ENCODE results near the gene KANSL1. TPM values are rescaled to one million over a fixed set of nuclear protein-coding genes. Genes with fewer than 3 reads are reported as not detected.

Gene KANSL1
- polyA plus RNA-seq, 1 of the 3 experiments (the other 2 are of a cell fraction) = 10.0 TPM

DNA sequence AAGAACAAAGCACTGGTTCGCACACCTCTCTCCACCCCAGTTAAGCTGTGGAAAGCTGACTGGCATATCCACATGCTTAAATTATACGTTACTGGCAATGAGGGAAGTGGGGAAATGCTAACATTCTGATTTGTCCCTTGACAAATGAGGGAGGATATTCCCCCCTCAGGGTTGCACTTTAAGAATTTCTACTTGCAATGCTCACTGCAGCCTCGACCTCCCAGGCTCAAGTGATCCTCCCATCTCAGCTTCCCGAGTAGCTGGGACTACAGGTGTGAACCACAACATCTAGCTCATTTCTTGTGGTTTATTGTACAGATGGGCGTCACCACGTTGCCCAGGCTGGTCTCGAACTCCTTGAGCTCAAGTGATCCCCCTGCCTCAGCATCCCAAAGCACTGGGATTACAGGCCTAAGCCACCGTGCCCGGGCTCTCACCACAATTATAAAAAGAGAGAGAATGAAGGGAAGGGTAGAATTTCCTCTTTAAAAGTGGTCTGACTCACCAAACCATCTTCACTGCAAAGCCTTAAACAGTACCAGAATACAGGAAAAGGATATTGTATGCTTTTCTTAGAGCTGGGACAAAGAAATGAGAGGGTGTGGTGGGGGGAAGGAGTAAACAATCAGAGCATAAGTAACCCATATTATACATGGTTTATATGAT is 38.9 kb downstream of the KANSL1 start:
- no peak overlapping the region for H2AFZ ChIP-seq (ENCODE audit: low read depth)
- peaks cover 100% of the 10 kb centered on the region for H3K79me2 ChIP-seq (ENCODE audit: insufficient read depth)
- no peak overlapping the region for H3K4me3 ChIP-seq (ENCODE audit: low read depth in 2 of 2, low read length in 1 of 2)
- DNase-seq = no peak
- H3K4me1 ChIP-seq (ENCODE audit: control insufficient read depth in 1 of 2, insufficient read depth in 2 of 2, low read depth in 1 of 2, low read length in 1 of 2) = peaks cover 27 to 53% of the 10 kb centered on the region in 2 experiments; a peak in 3 of 4 replicates
- no peaks in the 10 kb centered on the region for H3K36me3 ChIP-seq (replicated peaks in 1 of 2; ENCODE audit: control insufficient read depth in 1 of 2, insufficient read depth in 2 of 2, low read length in 1 of 2)
- no peaks in the 10 kb centered on the region for H3K9me3 ChIP-seq
- CTCF ChIA-PET = interaction anchor here (0.8 kb wide), 1 partner anchor 110 kb away, joined by 4 read pairs; no protein-coding TSS in a partner anchor
- no peaks in the 10 kb centered on the region for H3K9me2 ChIP-seq
- no peaks in the 10 kb centered on the region for H3K27me3 ChIP-seq (ENCODE audit: insufficient read depth)
- POLR2A ChIA-PET = no interaction called here
- WGBS (ENCODE audit: low lambda C conversion rate) = 89% methylated on average over 9 of the region's 9 CpGs
- peaks cover 16% of the 10 kb centered on the region for H3F3A ChIP-seq (replicated peaks; ENCODE audit: insufficient read depth)
- H4K20me1 ChIP-seq (ENCODE audit: insufficient read depth) = peaks cover 100% of the 10 kb centered on the region
- TF ChIP-seq FOSL2 (IDR thresholded peaks at IDR 0.05; ENCODE audit: borderline replicate concordance, low read depth) (peak; percentile 33; the same call in 1 of the 2 replicates), ELF1 (IDR thresholded peaks at IDR 0.05) (no peak)
- H3K9ac ChIP-seq = no peak overlapping the region
- H3K27ac ChIP-seq (ENCODE audit: low read depth in 2 of 2, low read length in 1 of 2) = peak overlapping the region in 1 of 2 experiments; percentile 20; a peak in 2 of 4 replicates
- peak overlapping the region; percentile 20 for H3K4me2 ChIP-seq

DNA sequence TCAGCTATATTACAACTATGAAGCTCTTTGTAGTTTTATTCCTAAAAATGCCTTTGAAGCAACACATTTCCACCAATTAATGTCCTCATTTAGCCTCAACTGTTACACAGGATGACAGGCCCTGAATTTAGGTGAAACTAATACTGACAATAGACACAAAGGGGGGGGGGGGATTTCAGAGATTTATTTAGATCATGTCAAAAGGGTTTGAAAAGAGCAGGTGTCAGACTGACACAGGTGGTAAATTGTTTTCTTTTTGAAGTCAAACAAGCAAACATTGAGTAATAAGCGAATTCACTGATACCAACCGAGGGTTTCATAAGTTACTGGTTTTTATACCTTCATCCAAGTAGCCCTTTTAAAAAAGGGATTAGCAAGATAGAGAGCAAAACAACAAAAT is 40.8 kb downstream of the KANSL1 start:
- no peak for DNase-seq
- TF ChIP-seq SIN3A (IDR thresholded peaks at IDR 0.05; ENCODE audit: borderline replicate concordance, low read depth, low read length) (no peak), EZH2phosphoT487 (IDR thresholded peaks at IDR 0.05; ENCODE audit: borderline replicate concordance, low read depth) (no peak), GATA2 (CRISPR knock-in tag; IDR thresholded peaks at IDR 0.05) (no peak), JUND (IDR thresholded peaks at IDR 0.05) (no peak), FOXJ3 (CRISPR knock-in tag; IDR thresholded peaks at IDR 0.05) (no peak), REST (IDR thresholded peaks at IDR 0.05; ENCODE audit: low read depth, low read length) (no peak), RFX5 (IDR thresholded peaks at IDR 0.05; ENCODE audit: low read length) (no peak), TAF1 (IDR thresholded peaks at IDR 0.05; ENCODE audit: borderline replicate concordance, low read depth, low read length) (no peak), POLR2AphosphoS5 (IDR thresholded peaks at IDR 0.05; ENCODE audit: low read depth, low read length) (no peak), ELF1 (IDR thresholded peaks at IDR 0.05) (no peak), TEAD4 (IDR thresholded peaks at IDR 0.05; ENCODE audit: borderline replicate concordance, insufficient read depth) (no peak), GABPA (IDR thresholded peaks at IDR 0.05; ENCODE audit: low read depth) (no peak)
- no peaks in the 10 kb centered on the region for H3K9me3 ChIP-seq
- H3K79me2 ChIP-seq (ENCODE audit: insufficient read depth) = peaks cover 100% of the 10 kb centered on the region
- peaks cover 100% of the 10 kb centered on the region for H4K20me1 ChIP-seq (ENCODE audit: insufficient read depth)
- no peak overlapping the region for H3K9ac ChIP-seq
- peaks cover 0 to 7% of the 10 kb centered on the region in 2 experiments for H3K36me3 ChIP-seq (replicated peaks in 1 of 2; ENCODE audit: control insufficient read depth in 1 of 2, insufficient read depth in 2 of 2, low read length in 1 of 2)
- H3K4me1 ChIP-seq (ENCODE audit: control insufficient read depth in 1 of 2, insufficient read depth in 2 of 2, low read depth in 1 of 2, low read length in 1 of 2) = peaks cover 24 to 44% of the 10 kb centered on the region in 2 experiments; a peak in 3 of 4 replicates
- no peak overlapping the region for H3K4me2 ChIP-seq
- WGBS (ENCODE audit: low lambda C conversion rate) = 92% methylated on average over 2 of the region's 2 CpGs
- no peak overlapping the region for H2AFZ ChIP-seq (ENCODE audit: low read depth)
- no peak overlapping the region for H3K27ac ChIP-seq (ENCODE audit: low read depth in 2 of 2, low read length in 1 of 2)
- CTCF ChIA-PET = interaction anchor here (0.7 to 3.1 kb wide), 5 partner anchors 12 to 86 kb away, joined by 3 to 14 read pairs (median 3); partner anchors contain the start of gene KANSL1
- H3K27me3 ChIP-seq (ENCODE audit: insufficient read depth) = no peaks in the 10 kb centered on the region
- peaks cover 9% of the 10 kb centered on the region for H3F3A ChIP-seq (replicated peaks; ENCODE audit: insufficient read depth)
- no peaks in the 10 kb centered on the region for H3K9me2 ChIP-seq
- POLR2A ChIA-PET = interaction anchor here (0.7 kb wide), 1 partner anchor 83 kb away, joined by 3 read pairs; no protein-coding TSS in a partner anchor
- no peak overlapping the region; a peak in 1 of 4 replicates for H3K4me3 ChIP-seq (ENCODE audit: low read depth in 2 of 2, low read length in 1 of 2)
